ENCODE measurements around the gene TOB2.

Gene TOB2

DNA sequence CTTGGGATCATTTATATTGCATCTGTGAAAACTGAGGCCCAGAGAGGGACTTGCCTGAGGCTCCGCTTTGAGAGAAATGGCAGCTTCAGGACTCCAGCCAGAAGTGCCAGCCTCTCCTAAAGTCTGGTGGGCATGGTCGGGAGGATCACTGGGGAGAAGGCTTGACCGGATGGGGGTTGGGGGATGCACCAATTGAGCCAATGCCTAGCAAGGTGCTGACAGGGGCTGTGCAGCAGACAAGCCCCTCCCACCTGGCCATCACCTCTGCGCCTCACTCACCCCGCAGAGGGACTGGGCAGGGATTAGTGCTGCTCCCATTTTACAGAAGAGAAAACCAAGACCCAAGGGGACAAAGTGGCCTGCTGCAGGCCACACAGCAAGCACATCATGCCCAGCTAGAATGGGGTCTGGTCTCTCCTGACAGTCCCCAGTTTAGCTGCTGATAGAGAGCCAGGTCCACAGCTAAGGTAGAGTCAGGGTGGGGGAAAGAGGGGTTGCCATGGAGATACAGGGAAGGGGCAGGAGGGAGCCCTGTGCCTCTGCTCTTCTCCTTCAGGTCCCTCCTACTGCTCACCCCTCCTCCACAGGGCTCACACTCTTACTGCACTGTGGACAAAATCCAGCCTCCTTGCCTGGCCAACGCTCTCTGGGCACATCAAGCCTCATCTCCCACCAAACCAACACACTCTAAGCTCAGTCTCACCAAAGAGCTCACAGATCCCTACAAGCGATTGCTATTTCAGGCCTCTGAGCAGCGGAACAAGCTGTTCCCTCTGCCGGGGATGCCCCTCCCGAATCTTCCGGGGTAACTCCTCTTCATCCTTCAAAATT lies 35.4 kb downstream of the TOB2 start:
- TF ChIP-seq, protein P1, sequence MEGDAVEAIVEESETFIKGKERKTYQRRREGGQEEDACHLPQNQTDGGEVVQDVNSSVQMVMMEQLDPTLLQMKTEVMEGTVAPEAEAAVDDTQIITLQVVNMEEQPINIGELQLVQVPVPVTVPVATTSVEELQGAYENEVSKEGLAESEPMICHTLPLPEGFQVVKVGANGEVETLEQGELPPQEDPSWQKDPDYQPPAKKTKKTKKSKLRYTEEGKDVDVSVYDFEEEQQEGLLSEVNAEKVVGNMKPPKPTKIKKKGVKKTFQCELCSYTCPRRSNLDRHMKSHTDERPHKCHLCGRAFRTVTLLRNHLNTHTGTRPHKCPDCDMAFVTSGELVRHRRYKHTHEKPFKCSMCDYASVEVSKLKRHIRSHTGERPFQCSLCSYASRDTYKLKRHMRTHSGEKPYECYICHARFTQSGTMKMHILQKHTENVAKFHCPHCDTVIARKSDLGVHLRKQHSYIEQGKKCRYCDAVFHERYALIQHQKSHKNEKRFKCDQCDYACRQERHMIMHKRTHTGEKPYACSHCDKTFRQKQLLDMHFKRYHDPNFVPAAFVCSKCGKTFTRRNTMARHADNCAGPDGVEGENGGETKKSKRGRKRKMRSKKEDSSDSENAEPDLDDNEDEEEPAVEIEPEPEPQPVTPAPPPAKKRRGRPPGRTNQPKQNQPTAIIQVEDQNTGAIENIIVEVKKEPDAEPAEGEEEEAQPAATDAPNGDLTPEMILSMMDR (IDR thresholded peaks at IDR 0.05; ENCODE audit: control insufficient read depth, extremely low read depth, insufficient read depth) = no peak
- no peak for DNase-seq (ENCODE audit: low read depth)
- no peak overlapping the region for H3K4me3 ChIP-seq (ENCODE audit: low read depth, low read length)

DNA sequence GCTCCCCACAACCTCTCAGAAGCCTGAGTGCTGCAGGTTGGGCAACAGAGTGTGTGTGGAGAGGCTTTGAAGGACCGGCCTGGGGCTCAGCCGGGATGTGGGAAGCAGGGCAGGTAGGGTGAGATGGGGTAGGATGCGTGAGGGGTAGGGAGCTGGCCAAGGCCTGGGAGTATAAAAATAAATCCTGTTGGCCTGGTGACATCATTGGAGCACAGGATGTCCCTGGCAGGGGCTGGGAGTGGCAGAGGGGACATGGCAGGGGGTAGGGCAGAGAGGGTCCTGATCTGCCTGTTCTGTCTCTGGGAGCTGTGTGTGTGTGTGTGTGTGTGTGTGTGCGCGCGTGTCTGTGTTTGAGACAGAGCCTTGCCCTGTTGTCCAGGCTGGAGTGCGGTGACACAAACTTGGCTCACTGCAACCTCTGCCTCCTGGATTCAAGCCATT lies 36.3 kb downstream of the TOB2 start:
- DNase-seq (ENCODE audit: low read depth) = peak; percentile 39
- H3K4me3 ChIP-seq (ENCODE audit: low read depth, low read length) = no peak overlapping the region
- TF ChIP-seq, protein P1 (IDR thresholded peaks at IDR 0.05; ENCODE audit: control insufficient read depth, extremely low read depth, insufficient read depth) = no peak

- TF ChIP-seq, protein P1 (IDR thresholded peaks at IDR 0.05; ENCODE audit: control insufficient read depth, extremely low read depth, insufficient read depth) = no peak
- DNase-seq (ENCODE audit: low read depth) = no peak
- no peak overlapping the region for H3K4me3 ChIP-seq (ENCODE audit: low read depth, low read length)
Observed at GRCh38 chr22:41408665-41409064, 37.9 kb downstream of the TOB2 start.

- no peak overlapping the region for H3K4me3 ChIP-seq (ENCODE audit: low read depth, low read length)
- DNase-seq (ENCODE audit: low read depth) = no peak
- TF ChIP-seq, protein P1 (IDR thresholded peaks at IDR 0.05; ENCODE audit: control insufficient read depth, extremely low read depth, insufficient read depth) = no peak
Observed at GRCh38 chr22:41407433-41407832, 39.2 kb downstream of the TOB2 start.

GRCh38 chr22:41406410-41406809 lies 40.2 kb downstream of the TOB2 start:
- no peak for DNase-seq (ENCODE audit: low read depth)
- no peak overlapping the region for H3K4me3 ChIP-seq (ENCODE audit: low read depth, low read length)
- TF ChIP-seq, protein P1 (IDR thresholded peaks at IDR 0.05; ENCODE audit: control insufficient read depth, extremely low read depth, insufficient read depth) = no peak

- TF ChIP-seq, protein P1 (IDR thresholded peaks at IDR 0.05; ENCODE audit: control insufficient read depth, extremely low read depth, insufficient read depth) = no peak
Observed at GRCh38 chr22:41405588-41405987, 41.0 kb downstream of the TOB2 start.

More at GRCh38 chr22:41405588-41405987, 41.0 kb downstream of the TOB2 start:
- H3K4me3 ChIP-seq (ENCODE audit: low read depth, low read length) = no peak overlapping the region
- no peak for DNase-seq (ENCODE audit: low read depth)

Measured in LNCaP clone FGC (cell line).